GM12874 (cell line): ENCODE results near the gene ALX4.

Experiments used
- TF ChIP-seq, protein P1 (sequence below): IDR thresholded peaks from 2 replicates; pipeline ENCODE4 v1.5.1; 2011; ENCODE audit warnings: low read depth, mild to moderate bottlenecking, control low read depth, low read length, moderate library complexity; ENCODE audit not compliant: insufficient read depth

The ALX4 gene

DNA sequence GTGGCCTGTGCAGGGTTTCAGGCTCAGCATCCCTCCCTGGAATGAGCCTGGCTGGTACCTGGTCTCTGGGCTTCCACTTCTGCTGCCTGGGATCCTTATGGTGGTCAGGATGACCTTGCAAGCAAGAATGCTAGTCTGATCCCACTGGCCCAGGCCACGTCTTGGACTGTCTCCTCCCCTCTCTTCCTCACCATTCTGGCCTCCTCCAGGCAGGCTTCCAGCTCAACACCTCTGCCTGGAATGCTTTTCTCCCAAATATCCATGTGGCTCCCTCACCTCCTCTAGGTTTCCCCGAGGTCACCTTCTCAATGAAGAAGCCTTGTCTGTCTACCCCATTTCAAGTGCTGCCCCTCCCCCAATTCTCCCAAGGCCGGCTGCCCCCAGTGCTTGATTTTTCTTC is 39.4 kb upstream of the ALX4 start:
- TF ChIP-seq, protein P1, sequence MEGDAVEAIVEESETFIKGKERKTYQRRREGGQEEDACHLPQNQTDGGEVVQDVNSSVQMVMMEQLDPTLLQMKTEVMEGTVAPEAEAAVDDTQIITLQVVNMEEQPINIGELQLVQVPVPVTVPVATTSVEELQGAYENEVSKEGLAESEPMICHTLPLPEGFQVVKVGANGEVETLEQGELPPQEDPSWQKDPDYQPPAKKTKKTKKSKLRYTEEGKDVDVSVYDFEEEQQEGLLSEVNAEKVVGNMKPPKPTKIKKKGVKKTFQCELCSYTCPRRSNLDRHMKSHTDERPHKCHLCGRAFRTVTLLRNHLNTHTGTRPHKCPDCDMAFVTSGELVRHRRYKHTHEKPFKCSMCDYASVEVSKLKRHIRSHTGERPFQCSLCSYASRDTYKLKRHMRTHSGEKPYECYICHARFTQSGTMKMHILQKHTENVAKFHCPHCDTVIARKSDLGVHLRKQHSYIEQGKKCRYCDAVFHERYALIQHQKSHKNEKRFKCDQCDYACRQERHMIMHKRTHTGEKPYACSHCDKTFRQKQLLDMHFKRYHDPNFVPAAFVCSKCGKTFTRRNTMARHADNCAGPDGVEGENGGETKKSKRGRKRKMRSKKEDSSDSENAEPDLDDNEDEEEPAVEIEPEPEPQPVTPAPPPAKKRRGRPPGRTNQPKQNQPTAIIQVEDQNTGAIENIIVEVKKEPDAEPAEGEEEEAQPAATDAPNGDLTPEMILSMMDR: no peak

DNA sequence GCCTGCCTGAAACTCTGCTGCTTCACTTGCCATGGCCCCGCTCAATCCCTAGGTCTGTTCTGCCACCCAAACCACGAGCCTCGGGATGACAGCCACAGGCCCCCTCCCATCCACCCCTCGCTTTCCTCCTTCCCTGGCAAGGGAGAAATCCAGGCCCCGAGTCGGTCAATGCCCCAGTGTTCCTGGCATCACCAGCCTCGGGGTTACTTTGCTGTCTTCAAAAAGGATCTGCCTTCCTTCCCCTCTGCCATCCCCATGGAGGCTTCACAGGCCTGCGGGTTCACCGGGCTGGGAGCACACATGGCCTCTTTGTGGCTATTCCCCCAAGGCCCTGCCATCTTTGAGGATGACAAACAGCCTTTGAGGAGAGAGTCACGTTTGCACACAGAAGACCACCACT is 38.8 kb upstream of the ALX4 start:
- TF ChIP-seq, protein P1: no peak

DNA sequence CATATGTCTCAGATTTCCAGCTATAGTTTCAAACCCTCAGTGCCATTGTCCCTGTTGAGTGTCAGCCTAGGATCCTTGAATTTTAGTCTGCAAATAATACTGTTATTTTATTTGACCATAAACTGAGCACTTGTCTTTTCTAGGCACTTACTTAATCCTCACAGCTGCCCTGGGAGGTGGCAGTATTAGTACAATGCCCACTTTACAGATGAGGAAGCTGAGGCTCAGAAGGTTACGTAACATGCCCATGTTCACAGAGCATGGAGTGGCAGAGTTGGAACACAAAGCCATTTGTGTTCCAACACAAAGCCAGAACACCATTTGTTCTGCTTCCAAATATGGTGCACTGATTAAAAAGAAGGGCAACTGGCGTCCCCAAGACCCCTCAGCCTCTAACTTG is 38.2 kb upstream of the ALX4 start:
- TF ChIP-seq, protein P1: no peak

DNA sequence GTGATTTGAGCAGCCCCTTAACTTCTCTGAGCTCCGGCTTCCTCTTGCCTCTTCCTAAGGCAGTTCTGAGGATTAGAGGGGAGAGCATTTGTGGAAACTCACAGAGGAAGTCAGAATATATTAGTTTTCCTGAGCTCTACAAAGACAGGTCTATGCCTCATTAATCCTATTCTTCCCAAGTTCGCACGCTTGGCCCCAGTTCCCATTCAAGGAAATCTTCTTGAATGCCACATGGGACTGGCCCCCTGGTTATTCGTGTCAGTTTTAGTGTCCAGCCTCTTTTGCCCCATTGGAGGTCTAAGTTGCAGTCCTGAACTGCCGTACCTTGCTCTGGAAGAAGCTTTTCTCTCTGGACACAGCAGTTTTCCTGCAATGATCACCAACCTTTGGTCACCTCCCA is 37.6 kb upstream of the ALX4 start:
- TF ChIP-seq, protein P1: no peak

DNA sequence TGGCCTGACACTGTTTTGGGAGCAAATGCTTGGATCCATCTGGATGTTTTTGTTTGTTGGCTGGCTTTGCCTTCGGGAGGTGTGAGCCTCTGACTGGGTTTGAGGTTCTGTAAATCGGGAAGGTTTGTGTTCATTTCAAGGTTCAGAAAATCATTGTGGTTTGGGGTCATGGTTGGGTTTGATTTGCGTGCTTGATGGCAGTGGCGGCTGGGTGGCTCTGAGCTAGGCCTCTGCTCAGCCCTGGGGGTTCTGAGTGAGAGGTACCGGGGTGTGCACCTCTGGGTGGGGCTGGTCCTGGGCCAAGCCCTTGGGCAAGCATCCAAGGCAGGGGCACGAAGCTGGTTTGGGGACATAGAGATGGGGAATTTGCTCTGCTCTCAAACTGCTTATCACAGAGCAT is 37.0 kb upstream of the ALX4 start:
- TF ChIP-seq, protein P1: no peak

DNA sequence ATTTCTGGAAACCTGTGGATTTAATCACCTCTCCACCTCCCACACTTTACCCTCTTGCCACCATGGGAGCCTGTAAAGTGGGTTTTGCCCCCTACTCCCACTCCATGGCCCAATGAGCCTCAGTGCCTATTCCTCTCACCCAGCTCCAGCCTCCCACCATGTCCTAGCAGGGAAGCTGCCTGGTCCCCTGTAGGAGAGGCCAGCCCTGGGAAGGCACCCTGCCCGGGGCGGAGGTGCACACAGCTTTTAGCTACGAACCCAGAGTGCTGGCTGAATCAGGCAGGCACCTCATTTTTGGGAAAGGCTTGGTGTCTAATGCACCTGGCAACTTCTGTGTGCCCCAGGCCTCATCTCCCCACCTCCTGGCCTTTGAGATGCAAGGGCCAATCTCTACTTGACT is 35.8 kb upstream of the ALX4 start:
- TF ChIP-seq, protein P1: no peak

DNA sequence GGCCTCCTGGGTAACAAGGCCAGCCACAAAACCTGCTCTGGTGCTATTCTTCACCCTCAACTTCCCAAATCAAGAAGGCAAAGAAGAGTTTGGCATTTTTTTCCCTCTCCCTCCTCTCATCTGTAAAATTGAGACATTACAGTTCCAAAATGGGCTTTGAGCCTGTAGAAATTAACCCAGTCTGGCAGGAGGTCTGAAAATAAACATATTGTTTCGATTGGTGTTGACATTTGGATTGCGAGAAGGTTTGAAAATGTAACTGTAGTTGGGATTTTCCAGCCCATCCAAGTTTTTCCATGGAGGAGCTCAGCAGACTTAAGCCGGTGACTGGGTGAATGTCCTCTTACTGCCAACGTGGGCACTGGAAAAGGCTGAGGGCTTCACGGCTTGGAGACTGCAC is 35.0 kb upstream of the ALX4 start:
- TF ChIP-seq, protein P1: no peak

DNA sequence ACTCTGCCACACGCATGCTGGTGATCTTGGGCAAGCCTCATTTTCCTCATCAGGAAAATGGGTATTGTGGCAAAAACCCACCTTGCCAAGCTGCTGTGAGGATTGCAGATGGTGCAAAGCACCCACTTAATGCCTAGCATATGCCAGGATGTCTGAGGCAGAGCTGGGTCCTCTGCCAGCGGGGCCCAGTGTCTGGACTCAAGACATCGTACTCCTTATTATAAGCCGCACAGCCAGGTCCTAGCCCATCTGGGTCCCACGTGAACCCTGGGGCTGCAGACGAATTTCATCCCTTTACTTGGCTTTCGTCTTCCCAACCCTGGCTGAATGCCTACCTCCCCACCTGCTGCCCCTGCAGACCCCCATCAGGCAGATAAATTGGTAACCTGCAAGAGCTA is 34.5 kb upstream of the ALX4 start:
- TF ChIP-seq, protein P1: no peak
